Lower lobe of right lung (tissue), 2 donors: ENCODE results near the gene RBFOX1. TPM values are rescaled to one million over a fixed set of nuclear protein-coding genes. Genes with fewer than 3 reads are reported as not detected.

Experiments used
- ATAC-seq, 2 donors: fragments of 200-7000 bp; cut with Tn5 transposase; one replicate each; pipeline ENCODE4 v1.9.1; 2020 to 2022; ENCODE audit warnings: mild to moderate bottlenecking in 2 of 2, moderate library complexity in 2 of 2
- DNase-seq: peaks from one replicate; pipeline ENCODE4 v3.0.0-alpha.2; 2020
- H3K27ac ChIP-seq: fragments of 200-600 bp; one replicate; pipeline ENCODE4 v1.8.0; 2022
- H3K27me3 ChIP-seq: fragments of 200-600 bp; one replicate; pipeline ENCODE4 v1.8.0; 2022; ENCODE audit warnings: low read depth
- H3K36me3 ChIP-seq: fragments of 200-600 bp; one replicate; pipeline ENCODE4 v1.8.0; 2022; ENCODE audit warnings: mild to moderate bottlenecking
- H3K4me1 ChIP-seq: fragments of 200-600 bp; one replicate; pipeline ENCODE4 v1.8.0; 2022
- H3K4me3 ChIP-seq: fragments of 200-600 bp; one replicate; pipeline ENCODE4 v1.8.0; 2022; ENCODE audit warnings: mild to moderate bottlenecking
- H3K9me3 ChIP-seq: fragments of 200-600 bp; one replicate; pipeline ENCODE4 v1.8.0; 2022
- intact Hi-C: fragments of 100-400 bp; cut with DNase I; formaldehyde crosslinking; loops from one replicate; pipeline ENCODE4 v1.11.0; 2022
- total RNA-seq: library from RNA; stranded (reverse); fragmentation: NEBNext Ultra II Directional; extraction: Animal tissue kit (Norgen Biotek cat#: 25700); gene quantifications from one replicate; pipeline ENCODE4 v1.2.1, GENCODE V29; 2021
- TF ChIP-seq, protein P1 (sequence below): fragments of 200-600 bp; IDR thresholded peaks from one replicate; pipeline ENCODE4 v1.8.0; 2022; ENCODE audit warnings: antibody characterized with exemption, mild to moderate bottlenecking
- donor health status: DM: no; HTN: yes; CAD: no; lungs with severe emphysema.

Gene RBFOX1
- total RNA-seq, 1 donor from 2014 or later, result not detected

GRCh38 chr16:7438601-7439000, 106.0 kb downstream of the RBFOX1 start:
- no peak for DNase-seq
- H3K4me3 ChIP-seq, result no peak overlapping the region
- intact Hi-C loops, result no loop called here
- H3K27me3 ChIP-seq, result no peaks in the 10 kb centered on the region
- TF ChIP-seq, protein P1, sequence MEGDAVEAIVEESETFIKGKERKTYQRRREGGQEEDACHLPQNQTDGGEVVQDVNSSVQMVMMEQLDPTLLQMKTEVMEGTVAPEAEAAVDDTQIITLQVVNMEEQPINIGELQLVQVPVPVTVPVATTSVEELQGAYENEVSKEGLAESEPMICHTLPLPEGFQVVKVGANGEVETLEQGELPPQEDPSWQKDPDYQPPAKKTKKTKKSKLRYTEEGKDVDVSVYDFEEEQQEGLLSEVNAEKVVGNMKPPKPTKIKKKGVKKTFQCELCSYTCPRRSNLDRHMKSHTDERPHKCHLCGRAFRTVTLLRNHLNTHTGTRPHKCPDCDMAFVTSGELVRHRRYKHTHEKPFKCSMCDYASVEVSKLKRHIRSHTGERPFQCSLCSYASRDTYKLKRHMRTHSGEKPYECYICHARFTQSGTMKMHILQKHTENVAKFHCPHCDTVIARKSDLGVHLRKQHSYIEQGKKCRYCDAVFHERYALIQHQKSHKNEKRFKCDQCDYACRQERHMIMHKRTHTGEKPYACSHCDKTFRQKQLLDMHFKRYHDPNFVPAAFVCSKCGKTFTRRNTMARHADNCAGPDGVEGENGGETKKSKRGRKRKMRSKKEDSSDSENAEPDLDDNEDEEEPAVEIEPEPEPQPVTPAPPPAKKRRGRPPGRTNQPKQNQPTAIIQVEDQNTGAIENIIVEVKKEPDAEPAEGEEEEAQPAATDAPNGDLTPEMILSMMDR, result no peak
- no peak overlapping the region for H3K27ac ChIP-seq
- no peaks in the 10 kb centered on the region for H3K36me3 ChIP-seq
- H3K4me1 ChIP-seq, result no peaks in the 10 kb centered on the region
- no peaks in the 10 kb centered on the region for H3K9me3 ChIP-seq
- no peak for ATAC-seq

DNA sequence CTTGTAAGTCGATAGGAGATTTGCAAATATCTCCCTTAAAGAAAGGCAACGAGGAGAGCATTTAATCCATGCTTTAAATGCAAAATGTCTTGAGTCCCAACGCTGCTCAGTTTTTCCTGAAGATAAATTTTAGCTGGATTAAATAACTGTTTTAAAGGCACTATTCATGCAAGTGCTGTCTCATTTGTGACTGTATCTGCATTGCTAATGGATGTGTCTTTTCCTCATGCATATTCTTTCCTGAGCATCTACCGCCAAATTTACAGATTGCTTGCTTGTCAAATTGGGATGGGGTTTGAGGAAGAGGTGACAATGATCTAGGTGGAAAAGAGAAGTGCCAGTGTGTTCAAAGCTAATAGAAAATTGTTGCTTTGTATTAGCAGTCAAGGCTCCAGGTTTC, 106.9 kb downstream of the RBFOX1 start:
- no peak overlapping the region for H3K27ac ChIP-seq
- H3K9me3 ChIP-seq, result no peaks in the 10 kb centered on the region
- H3K36me3 ChIP-seq, result no peaks in the 10 kb centered on the region
- TF ChIP-seq, protein P1, result no peak
- no peaks in the 10 kb centered on the region for H3K27me3 ChIP-seq
- no peaks in the 10 kb centered on the region for H3K4me1 ChIP-seq
- DNase-seq, result no peak
- no peak overlapping the region for H3K4me3 ChIP-seq
- intact Hi-C loops, result no loop called here
- no peak for ATAC-seq

DNA sequence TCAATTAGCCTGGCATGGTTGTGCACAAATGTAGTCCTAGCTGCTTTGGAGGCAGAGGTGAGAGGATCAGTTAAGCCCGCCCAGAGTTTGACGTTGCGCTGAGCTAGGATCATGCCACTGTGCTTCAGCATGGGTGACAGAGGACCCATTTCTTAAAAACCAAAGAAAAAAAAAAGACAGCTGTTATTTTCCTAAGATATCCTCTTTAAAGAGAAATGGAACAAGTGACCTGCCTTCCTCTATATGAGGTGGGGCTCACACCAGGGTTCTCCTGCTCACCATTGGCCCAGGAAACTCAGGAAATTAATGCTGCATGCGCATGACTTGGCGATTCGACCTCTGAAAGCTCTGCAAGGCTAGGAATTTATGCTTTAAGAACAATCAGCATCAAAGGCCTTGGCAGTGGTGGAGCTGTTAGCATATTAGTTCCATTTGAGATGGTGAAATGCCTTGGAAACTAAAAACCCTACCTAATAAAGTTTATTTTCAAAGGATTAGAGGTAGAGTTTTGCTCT, 108.3 kb downstream of the RBFOX1 start:
- DNase-seq (no peak), ATAC-seq (no peak)
- intact Hi-C loops, result no loop called here
- H3K36me3 ChIP-seq, result no peaks in the 10 kb centered on the region
- no peaks in the 10 kb centered on the region for H3K27me3 ChIP-seq
- TF ChIP-seq, protein P1, result no peak
- H3K4me1 ChIP-seq, result no peaks in the 10 kb centered on the region
- no peaks in the 10 kb centered on the region for H3K9me3 ChIP-seq
- no peak overlapping the region for H3K4me3 ChIP-seq
- no peak overlapping the region for H3K27ac ChIP-seq

- Histone ChIP-seq H3K27ac (no peak overlapping the region), H3K4me1 (no peaks in the 10 kb centered on the region), H3K9me3 (no peaks in the 10 kb centered on the region), H3K27me3 (no peaks in the 10 kb centered on the region), H3K36me3 (no peaks in the 10 kb centered on the region), H3K4me3 (no peak overlapping the region)
- no peak for DNase-seq
- intact Hi-C loops, result no loop called here
- ATAC-seq, result no peak
- TF ChIP-seq, protein P1, result no peak
Measured at GRCh38 chr16:7442050-7442449, 109.4 kb downstream of the RBFOX1 start.

DNA sequence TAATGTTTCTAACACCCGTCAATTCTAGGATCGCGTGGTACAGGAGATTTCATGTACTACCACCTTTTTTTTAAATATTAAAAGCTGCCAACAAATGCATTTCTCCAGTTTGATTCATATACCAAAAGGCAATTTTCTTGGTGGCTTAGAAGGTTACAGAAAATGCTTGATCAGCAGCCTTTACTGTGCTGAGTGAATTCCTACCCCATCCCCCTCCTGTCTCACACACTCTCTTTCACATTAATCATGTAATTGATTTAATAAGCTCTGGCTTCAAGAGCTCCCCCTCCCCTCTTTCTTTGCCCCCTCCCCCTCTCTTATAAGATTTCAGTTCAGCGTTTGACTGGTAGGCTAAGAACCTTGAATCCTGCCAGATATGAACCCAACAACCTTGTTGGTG, 110.5 kb downstream of the RBFOX1 start:
- intact Hi-C loops, result no loop called here
- Histone ChIP-seq H3K27me3 (no peaks in the 10 kb centered on the region), H3K4me3 (no peak overlapping the region), H3K27ac (no peak overlapping the region), H3K36me3 (no peaks in the 10 kb centered on the region), H3K9me3 (no peaks in the 10 kb centered on the region), H3K4me1 (no peaks in the 10 kb centered on the region)
- no peak for ATAC-seq
- DNase-seq, result no peak
- TF ChIP-seq, protein P1, result no peak
